GM12872 (cell line): ENCODE measurements around the gene CCDC9.

Experiments used
- TF ChIP-seq, protein P1 (sequence below): IDR thresholded peaks from 3 replicates; pipeline ENCODE4 v1.5.1; 2011; ENCODE audit warnings: low read depth, mild to moderate bottlenecking, low read length, moderate library complexity; ENCODE audit not compliant: insufficient read depth

The CCDC9 gene

DNA sequence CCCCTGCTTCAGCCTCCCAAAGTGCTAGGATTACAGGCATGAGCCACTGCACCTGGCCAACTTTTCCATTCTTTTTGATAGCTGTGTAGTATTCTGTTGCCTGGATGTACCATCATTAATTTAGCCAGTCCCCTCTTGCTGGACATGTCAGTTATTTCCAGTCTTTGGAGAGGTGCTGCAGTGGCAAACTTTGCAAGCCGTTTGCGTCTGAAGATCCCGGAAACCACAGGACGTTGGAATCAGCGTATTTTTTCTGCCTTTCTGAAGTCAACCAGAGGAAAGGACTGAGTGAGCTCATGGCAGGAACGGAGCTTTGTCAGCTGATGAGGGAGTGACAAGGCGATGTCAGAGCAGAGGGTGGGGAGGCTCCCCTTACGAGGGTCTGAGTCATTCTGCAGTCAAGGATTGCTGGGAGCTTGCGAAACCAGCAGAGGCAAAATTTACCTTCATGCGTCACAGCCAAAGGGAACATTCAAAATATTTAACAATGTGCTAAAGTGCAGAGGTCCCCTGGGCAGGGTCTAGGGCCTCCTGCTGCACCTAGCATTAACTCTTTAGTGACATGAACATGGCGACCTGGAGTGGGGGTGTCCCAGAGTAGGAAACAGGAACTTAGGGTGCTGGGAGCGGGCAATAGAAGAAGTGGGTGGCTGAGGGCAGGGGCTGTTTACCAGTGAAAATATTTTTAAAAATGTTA, 58.9 kb downstream of the CCDC9 start:
- TF ChIP-seq, protein P1, sequence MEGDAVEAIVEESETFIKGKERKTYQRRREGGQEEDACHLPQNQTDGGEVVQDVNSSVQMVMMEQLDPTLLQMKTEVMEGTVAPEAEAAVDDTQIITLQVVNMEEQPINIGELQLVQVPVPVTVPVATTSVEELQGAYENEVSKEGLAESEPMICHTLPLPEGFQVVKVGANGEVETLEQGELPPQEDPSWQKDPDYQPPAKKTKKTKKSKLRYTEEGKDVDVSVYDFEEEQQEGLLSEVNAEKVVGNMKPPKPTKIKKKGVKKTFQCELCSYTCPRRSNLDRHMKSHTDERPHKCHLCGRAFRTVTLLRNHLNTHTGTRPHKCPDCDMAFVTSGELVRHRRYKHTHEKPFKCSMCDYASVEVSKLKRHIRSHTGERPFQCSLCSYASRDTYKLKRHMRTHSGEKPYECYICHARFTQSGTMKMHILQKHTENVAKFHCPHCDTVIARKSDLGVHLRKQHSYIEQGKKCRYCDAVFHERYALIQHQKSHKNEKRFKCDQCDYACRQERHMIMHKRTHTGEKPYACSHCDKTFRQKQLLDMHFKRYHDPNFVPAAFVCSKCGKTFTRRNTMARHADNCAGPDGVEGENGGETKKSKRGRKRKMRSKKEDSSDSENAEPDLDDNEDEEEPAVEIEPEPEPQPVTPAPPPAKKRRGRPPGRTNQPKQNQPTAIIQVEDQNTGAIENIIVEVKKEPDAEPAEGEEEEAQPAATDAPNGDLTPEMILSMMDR: no peak

DNA sequence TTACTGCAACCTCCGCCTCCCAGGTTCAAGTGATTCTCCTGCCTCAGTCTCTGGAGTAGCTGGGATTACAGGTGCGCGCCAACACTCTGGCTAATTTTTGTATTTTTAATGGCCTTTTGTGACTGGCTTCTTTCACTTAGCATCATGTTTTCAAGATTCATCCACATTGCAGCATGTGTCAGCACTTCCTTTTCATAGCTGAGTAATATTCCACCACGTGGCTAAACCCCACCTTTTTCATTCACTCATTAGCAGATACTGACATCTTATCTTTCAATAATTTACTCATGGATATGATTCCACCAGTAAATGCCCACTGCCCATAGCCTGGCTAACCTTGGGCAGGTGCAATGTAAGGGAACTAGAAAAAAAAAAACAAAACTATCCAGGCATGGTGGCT, 60.2 kb downstream of the CCDC9 start:
- TF ChIP-seq, protein P1: no peak

DNA sequence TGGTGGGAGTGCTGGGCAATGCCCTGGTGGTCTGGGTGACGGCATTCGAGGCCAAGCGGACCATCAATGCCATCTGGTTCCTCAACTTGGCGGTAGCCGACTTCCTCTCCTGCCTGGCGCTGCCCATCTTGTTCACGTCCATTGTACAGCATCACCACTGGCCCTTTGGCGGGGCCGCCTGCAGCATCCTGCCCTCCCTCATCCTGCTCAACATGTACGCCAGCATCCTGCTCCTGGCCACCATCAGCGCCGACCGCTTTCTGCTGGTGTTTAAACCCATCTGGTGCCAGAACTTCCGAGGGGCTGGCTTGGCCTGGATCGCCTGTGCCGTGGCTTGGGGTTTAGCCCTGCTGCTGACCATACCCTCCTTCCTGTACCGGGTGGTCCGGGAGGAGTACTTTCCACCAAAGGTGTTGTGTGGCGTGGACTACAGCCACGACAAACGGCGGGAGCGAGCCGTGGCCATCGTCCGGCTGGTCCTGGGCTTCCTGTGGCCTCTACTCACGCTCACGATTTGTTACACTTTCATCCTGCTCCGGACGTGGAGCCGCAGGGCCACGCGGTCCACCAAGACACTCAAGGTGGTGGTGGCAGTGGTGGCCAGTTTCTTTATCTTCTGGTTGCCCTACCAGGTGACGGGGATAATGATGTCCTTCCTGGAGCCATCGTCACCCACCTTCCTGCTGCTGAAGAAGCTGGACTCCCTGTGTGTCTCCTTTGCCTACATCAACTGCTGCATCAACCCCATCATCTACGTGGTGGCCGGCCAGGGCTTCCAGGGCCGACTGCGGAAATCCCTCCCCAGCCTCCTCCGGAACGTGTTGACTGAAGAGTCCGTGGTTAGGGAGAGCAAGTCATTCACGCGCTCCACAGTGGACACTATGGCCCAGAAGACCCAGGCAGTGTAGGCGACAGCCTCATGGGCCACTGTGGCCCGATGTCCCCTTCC, 63.9 kb downstream of the CCDC9 start:
- TF ChIP-seq, protein P1: no peak
